ENCODE results near the gene WBP2. TPM values are rescaled to one million over a fixed set of nuclear protein-coding genes. Genes with fewer than 3 reads are reported as not detected.
"Not testable (repeated sequence)": the region's sequence is repeated elsewhere in the genome, so short reads cannot be mapped to it uniquely, and the experiment has no call there.

WBP2 gene
- total RNA-seq, 4 donors from 2014 or later, result 41.8 to 64.5 (median 53.5) TPM

- Histone ChIP-seq H3K4me3 (replicated peaks in 1 of 3) (no peak overlapping the region), H3K27ac (no peak overlapping the region), H3K9me3 (no peaks in the 10 kb centered on the region), H3K36me3 (peaks cover 8 to 14% of the 10 kb centered on the region in 2 donors), H3K27me3 (no peaks in the 10 kb centered on the region), H3K4me1 (peaks cover 0 to 4% of the 10 kb centered on the region in 2 donors)
- TF ChIP-seq, protein P1, sequence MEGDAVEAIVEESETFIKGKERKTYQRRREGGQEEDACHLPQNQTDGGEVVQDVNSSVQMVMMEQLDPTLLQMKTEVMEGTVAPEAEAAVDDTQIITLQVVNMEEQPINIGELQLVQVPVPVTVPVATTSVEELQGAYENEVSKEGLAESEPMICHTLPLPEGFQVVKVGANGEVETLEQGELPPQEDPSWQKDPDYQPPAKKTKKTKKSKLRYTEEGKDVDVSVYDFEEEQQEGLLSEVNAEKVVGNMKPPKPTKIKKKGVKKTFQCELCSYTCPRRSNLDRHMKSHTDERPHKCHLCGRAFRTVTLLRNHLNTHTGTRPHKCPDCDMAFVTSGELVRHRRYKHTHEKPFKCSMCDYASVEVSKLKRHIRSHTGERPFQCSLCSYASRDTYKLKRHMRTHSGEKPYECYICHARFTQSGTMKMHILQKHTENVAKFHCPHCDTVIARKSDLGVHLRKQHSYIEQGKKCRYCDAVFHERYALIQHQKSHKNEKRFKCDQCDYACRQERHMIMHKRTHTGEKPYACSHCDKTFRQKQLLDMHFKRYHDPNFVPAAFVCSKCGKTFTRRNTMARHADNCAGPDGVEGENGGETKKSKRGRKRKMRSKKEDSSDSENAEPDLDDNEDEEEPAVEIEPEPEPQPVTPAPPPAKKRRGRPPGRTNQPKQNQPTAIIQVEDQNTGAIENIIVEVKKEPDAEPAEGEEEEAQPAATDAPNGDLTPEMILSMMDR (IDR thresholded peaks at IDR 0.05), result no peak
- TF ChIP-seq POLR2A (IDR thresholded peaks at IDR 0.05), result no peak
- DNase-seq, result no peak
- intact Hi-C loops (cut with DNase I), result no loop called here
- WGBS, 2 donors, result 70% methylated on average over 3 to 5 of the region's 6 CpGs
Measured at GRCh38 chr17:75889454-75889853, 34.3 kb upstream of the WBP2 start.

- TF ChIP-seq POLR2A (IDR thresholded peaks at IDR 0.05), result no peak
- TF ChIP-seq, protein P1 (IDR thresholded peaks at IDR 0.05), result no peak
- Histone ChIP-seq H3K4me3 (replicated peaks in 1 of 3) (no peak overlapping the region), H3K36me3 (peaks cover 8 to 14% of the 10 kb centered on the region in 2 donors), H3K9me3 (no peaks in the 10 kb centered on the region), H3K27ac (no peak overlapping the region), H3K27me3 (no peaks in the 10 kb centered on the region), H3K4me1 (no peaks in the 10 kb centered on the region)
- no peak for DNase-seq
- intact Hi-C loops (cut with DNase I), result no loop called here
- 89 to 92% methylated on average over 6 of the region's 6 CpGs for WGBS, 2 donors
Measured at GRCh38 chr17:75888484-75888883, 33.3 kb upstream of the WBP2 start.

GRCh38 chr17:75885860-75886259 lies 30.7 kb upstream of the WBP2 start:
- DNase-seq; H3K27ac ChIP-seq; intact Hi-C loops (cut with DNase I); H3K9me3 ChIP-seq; H3K27me3 ChIP-seq; H3K4me3 ChIP-seq (replicated peaks in 1 of 3); H3K4me1 ChIP-seq; H3K36me3 ChIP-seq: not testable (repeated sequence)
- WGBS, 2 donors, result 91 to 95% methylated on average over 9 of the region's 9 CpGs

DNA sequence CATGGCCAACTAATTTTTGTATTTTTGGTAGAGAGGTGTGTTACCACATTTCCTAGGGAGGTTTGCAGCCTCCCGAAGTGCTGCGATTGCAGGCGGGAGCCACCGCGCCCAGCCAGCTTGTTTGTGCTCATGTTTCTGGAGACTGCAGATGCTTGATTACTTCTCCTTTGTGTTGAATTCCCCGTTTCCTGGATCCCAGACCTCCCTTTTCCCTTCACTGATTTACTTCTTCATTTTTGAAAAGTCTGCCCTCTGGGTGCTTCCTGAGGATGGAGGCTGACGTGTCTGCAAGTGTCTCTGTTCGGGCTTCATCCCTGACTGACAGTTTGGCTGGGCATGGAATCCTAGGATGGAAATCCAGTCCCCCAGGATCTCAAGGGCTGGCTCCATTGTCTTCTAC lies 30.3 kb upstream of the WBP2 start:
- H3K4me3 ChIP-seq (replicated peaks in 1 of 3), result no peak overlapping the region
- 84 to 88% methylated on average over 8 of the region's 8 CpGs for WGBS, 2 donors
- no peak overlapping the region for H3K27ac ChIP-seq
- H3K36me3 ChIP-seq, result peaks cover 0 to 3% of the 10 kb centered on the region in 2 donors
- intact Hi-C loops (cut with DNase I), result no loop called here
- no peaks in the 10 kb centered on the region for H3K9me3 ChIP-seq
- H3K4me1 ChIP-seq, result no peaks in the 10 kb centered on the region
- TF ChIP-seq, protein P1 (IDR thresholded peaks at IDR 0.05), result no peak
- TF ChIP-seq POLR2A (IDR thresholded peaks at IDR 0.05), result no peak
- DNase-seq, result no peak
- no peaks in the 10 kb centered on the region for H3K27me3 ChIP-seq

DNA sequence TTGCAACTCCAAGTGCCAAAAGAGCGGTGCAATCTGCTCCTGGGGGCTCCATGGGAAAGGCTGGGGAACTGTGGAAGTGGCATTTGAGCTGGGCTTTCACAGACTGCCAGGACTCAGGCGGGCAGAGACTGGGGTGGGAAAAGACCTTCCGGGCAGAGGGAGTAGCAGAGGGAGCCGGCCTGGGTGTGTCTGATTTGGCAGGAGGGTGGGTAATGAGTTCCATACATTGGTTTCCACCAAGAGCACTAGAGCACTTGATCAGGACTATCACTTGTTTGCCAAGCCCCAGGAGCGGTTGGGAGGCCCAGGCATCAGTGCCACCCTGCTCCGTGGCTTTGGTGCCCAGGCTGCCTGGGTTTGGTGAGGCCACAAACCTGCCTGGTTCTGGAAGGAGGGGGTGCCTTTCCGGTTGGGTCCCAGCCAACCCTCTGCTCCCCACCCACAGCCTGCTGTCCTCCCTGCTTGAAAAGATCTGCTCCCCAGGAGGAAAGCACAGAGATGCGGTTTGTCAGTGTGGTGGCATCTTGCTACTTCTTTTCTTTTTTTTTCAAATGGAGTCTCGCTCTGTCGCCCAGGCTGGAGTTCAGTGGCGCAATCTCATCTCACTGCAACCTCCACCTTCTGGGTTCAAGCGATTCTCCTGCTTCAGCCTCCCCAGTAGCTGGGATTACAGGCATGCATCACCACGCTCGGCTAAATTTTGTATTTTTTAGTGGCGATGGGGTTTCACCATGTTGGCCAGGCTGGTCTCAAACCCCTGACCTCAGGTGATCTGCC lies 26.7 kb upstream of the WBP2 start:
- Histone ChIP-seq H3K27ac (no peak overlapping the region), H3K4me3 (replicated peaks in 1 of 3) (no peak overlapping the region), H3K4me1 (peaks cover 6 to 9% of the 10 kb centered on the region in 2 donors), H3K9me3 (no peaks in the 10 kb centered on the region), H3K36me3 (no peaks in the 10 kb centered on the region), H3K27me3 (no peaks in the 10 kb centered on the region)
- no peak for TF ChIP-seq POLR2A (IDR thresholded peaks at IDR 0.05)
- TF ChIP-seq, protein P1 (IDR thresholded peaks at IDR 0.05), result no peak
- 90 to 93% methylated on average over 14 to 15 of the region's 15 CpGs for WGBS, 2 donors
- intact Hi-C loops (cut with DNase I), result no loop called here
- DNase-seq, result no peak

Measured in thyroid gland (tissue), 4 donors.